ENCODE results near the gene NT5C2.
A peak's percentile ranks its signal among the peaks of the same experiment; 100 is the strongest.

The NT5C2 gene

GRCh38 chr10:103123282-103124024 is 69.6 kb downstream of the NT5C2 start:
- DNase-seq (ENCODE audit: low read depth), result no peak

GRCh38 chr10:103120977-103121735 is 71.9 kb downstream of the NT5C2 start:
- peak; percentile 33 for DNase-seq (ENCODE audit: low read depth)

- no peak for DNase-seq (ENCODE audit: low read depth)
Measured at GRCh38 chr10:103120546-103120945, 72.5 kb downstream of the NT5C2 start.

- no peak for DNase-seq (ENCODE audit: low read depth)
Measured at GRCh38 chr10:103117247-103117646, 75.8 kb downstream of the NT5C2 start.

- DNase-seq (ENCODE audit: low read depth), result no peak
Measured at GRCh38 chr10:103114876-103115275, 78.2 kb downstream of the NT5C2 start.

- no peak for DNase-seq (ENCODE audit: low read depth)
Measured at GRCh38 chr10:103111918-103112877, 80.9 kb downstream of the NT5C2 start.

GRCh38 chr10:103111031-103111917 is 81.8 kb downstream of the NT5C2 start:
- DNase-seq (ENCODE audit: low read depth), result peak; percentile 57

GRCh38 chr10:103110407-103110806 is 82.7 kb downstream of the NT5C2 start:
- no peak for DNase-seq (ENCODE audit: low read depth)

- no peak for DNase-seq (ENCODE audit: low read depth)
Measured at GRCh38 chr10:103109821-103110220, 83.3 kb downstream of the NT5C2 start.

- DNase-seq (ENCODE audit: low read depth), result no peak
Measured at GRCh38 chr10:103106539-103106938, 86.5 kb downstream of the NT5C2 start.

- DNase-seq (ENCODE audit: low read depth), result no peak
Measured at GRCh38 chr10:103105462-103105861, 87.6 kb downstream of the NT5C2 start.

GRCh38 chr10:103104721-103105120 is 88.4 kb downstream of the NT5C2 start:
- no peak for DNase-seq (ENCODE audit: low read depth)

- DNase-seq (ENCODE audit: low read depth), result peak; percentile 4
Measured at GRCh38 chr10:103103989-103104388, 89.1 kb downstream of the NT5C2 start.

- DNase-seq (ENCODE audit: low read depth), result peak; percentile 36
Measured at GRCh38 chr10:103102195-103102594, 90.9 kb downstream of the NT5C2 start.

GRCh38 chr10:103100620-103101019 is 92.5 kb downstream of the NT5C2 start:
- no peak for DNase-seq (ENCODE audit: low read depth)

GRCh38 chr10:103098240-103098639 is 94.8 kb downstream of the NT5C2 start:
- no peak for DNase-seq (ENCODE audit: low read depth)

GRCh38 chr10:103096130-103096529 is 96.9 kb downstream of the NT5C2 start:
- no peak for DNase-seq (ENCODE audit: low read depth)

- no peak for DNase-seq (ENCODE audit: low read depth)
Measured at GRCh38 chr10:103095005-103095404, 98.1 kb downstream of the NT5C2 start.

- no peak for DNase-seq (ENCODE audit: low read depth)
Measured at GRCh38 chr10:103090911-103091310, 102.2 kb downstream of the NT5C2 start.

GRCh38 chr10:103089493-103089892 is 103.6 kb downstream of the NT5C2 start:
- no peak for DNase-seq (ENCODE audit: low read depth)

- no peak for DNase-seq (ENCODE audit: low read depth)
Measured at GRCh38 chr10:103086799-103087198, 106.3 kb downstream of the NT5C2 start.
